NCI-H2171 (cell line): ENCODE measurements around the gene ANXA10.
"Not testable (repeated sequence)": the region's sequence is repeated elsewhere in the genome, so short reads cannot be mapped to it uniquely, and the experiment has no call there.

ENCODE experiments used
- DNase-seq: peaks from one replicate; lab custom pipeline; 2025; lab: John Stamatoyannopoulos, UW

ANXA10 gene

DNA sequence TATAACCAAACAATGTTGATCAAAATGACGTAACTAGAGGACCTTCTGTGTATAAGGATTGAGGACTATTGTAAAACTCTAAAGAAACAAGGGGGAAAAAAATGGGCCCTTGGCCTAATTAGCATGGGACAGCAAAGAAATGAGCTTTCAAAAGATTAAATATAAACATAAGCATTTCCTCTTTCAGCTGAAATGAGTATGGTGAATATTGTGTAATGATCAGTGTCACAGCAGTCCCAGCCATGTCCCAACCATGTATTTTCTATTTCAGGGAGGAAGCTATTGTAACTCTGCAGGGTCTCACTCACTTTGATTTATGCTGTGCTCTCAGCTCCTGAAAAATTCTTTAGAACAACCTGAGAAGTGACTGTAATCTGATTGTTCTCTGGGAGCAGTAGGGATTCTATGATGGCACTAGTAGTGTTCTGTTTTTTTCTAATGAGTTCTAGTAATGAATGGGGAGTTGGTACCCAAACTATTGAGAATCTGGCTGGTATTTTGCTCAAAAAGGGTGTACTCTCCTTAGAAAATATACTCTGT lies 25.8 kb downstream of the ANXA10 start:
- no peak for DNase-seq

DNA sequence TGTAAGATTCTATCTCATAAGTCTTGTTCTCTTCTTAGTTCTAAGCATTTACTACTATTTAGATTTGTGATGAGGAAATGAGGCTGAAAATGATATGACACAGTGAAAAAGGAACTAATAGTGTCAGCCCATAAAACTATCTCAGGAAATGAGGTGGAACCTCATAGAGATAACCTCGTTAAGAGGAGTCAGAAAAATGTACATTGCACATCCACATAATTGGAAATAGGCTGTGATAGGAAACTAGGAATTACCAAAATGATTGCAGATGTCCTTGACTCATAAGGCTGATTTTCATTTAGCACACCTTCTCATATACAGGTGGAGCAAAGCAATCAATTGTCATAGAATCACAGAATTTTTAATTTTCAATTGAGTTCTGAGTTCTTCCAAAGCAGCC lies 26.8 kb downstream of the ANXA10 start:
- no peak for DNase-seq

DNA sequence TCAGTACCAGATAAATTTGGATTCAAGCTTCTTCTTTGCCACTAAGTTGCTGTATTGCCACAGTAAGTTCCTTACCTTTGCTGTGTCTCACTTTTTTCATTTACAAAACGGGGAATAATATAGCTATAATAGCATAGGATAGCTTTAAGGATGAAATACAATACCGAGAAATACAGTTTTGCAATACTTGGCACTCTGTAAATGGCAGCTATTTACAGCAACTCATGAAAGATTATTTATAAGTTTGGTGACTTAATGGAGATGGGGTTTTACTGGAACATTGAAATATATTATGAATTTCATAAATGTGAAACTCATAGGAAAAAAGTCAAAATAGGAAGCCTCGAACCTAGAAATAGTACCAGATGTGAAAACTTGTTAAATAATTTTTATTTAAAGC lies 27.6 kb downstream of the ANXA10 start:
- DNase-seq = no peak

GRCh38 chr4:168120811-168121210 lies 28.5 kb downstream of the ANXA10 start:
- DNase-seq = no peak

DNA sequence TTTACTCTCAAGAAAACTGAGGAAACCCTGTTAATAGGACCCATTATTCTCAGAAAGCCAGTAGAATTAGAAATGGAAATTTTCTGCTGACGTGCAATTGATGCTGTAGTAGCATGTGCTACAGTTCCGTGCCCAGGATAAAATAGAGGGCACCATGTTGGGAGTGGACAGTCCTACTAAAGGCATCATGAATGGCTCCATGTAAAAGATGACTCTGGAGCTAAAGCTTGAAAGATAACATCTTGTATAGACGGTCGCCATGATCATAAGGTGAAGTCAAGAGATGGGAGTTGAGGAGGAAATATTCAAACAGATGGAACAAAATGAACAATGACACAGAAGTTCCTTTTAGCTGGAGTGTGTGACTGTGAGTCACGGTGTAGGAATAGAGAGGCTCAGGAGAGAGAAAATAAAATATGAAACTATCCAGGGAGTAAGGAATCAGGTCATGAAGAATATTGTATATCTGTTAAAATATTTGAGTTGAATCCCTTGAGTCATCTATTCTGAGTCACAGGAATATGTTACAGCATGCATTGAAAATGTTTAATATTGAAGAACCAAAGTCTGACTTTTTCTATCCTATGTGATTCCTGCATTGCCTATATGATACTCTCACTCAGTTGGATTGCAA lies 31.8 kb downstream of the ANXA10 start:
- DNase-seq = no peak

GRCh38 chr4:168126952-168127351 lies 34.6 kb downstream of the ANXA10 start:
- no peak for DNase-seq

GRCh38 chr4:168128601-168129000 lies 36.3 kb downstream of the ANXA10 start:
- DNase-seq = no peak

DNA sequence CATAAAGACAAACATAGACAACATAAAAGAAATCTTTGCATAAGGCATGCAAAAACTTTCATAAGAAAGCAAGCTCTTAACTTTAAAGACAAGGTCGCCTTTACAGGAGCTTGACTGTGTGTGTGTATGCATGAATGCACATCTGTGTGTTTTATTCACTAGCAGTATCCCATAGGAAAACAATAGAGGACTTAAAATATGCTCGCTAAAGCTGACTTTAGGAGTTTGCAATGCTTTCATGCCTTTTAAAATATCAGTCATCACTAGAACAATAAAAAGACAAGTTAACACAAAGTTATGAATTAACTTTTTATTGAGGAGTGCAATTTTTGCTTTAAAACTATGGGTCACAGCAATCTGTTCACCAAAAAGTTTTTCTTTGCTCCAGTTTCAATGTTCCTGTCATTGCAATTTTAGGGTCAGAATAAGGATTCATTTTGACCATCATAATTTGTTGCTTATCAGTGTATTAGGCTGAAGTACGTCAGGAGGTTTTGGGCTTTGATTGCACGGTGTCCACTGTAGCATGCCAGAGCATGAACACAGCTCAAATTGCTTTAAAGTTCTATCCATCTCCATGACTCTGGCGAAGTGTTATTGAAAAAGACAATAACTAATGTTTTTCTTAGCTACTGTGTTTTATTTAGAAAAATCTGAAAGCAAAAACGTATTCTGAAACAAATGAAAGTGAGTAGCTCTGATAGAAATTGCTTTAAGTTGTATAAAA lies 36.9 kb downstream of the ANXA10 start:
- no peak for DNase-seq

GRCh38 chr4:168129802-168130201 lies 37.5 kb downstream of the ANXA10 start:
- DNase-seq = no peak

GRCh38 chr4:168131196-168131595 lies 38.9 kb downstream of the ANXA10 start:
- DNase-seq = no peak

- no peak for DNase-seq
Observed at GRCh38 chr4:168134651-168135050, 42.3 kb downstream of the ANXA10 start.

- not testable (repeated sequence) for DNase-seq
Observed at GRCh38 chr4:168135860-168136259, 43.5 kb downstream of the ANXA10 start.

DNA sequence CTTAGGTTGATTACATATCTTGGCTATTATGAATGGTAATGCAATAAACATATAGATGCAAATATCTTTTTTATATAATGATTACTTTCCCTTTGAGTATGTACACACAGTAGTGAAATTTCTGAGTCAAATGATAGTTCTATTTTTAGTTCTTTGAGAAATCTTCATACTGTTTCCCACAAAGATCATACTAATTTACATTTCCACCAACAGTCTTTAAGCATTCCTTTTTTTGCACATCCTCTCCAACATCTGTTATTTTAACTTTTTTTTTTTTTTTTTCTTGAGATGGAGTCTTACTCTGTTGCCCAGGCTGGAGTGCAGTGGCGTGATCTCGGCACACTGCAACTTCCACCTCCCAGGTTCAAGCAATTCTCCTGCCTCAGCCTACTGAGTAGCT lies 45.4 kb downstream of the ANXA10 start:
- DNase-seq = not testable (repeated sequence)

GRCh38 chr4:168138143-168138542 lies 45.8 kb downstream of the ANXA10 start:
- DNase-seq = no peak

DNA sequence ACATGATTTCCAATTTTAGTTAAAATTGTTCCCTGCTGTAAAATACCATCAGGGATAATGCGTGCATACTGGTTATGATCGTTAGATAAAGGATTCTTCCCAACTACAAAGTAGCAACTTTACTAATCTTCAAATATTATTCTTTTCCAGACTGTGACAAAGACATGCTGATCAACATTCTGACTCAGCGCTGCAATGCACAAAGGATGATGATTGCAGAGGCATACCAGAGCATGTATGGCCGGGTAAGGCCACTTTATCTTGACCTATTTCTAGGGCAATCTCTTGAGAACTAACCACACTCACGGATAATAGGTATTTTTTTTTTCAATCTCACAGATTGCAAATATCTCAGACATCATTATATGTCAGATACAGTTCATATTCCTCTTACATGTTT lies 47.0 kb downstream of the ANXA10 start:
- DNase-seq = no peak

DNA sequence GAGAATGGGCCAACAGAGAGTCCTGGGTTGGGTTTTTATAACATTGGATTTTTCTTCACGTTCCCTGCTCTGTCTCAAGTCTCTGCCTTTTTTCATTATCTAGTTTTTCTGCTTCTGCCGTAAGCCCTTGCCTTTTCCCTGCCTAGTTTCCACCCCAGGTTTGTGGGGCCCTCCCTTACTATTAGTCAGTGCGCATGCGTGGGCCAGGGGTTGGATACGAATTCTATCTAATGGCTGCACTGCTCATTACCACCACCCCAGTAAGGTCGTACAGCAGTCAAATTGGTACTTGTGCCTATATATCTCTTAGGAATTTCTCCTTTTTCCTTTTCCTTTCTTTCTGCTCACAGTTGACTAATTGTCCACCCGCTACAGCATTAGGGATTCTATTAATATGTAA lies 49.4 kb downstream of the ANXA10 start:
- DNase-seq = no peak

- DNase-seq = no peak
Observed at GRCh38 chr4:168143601-168144000, 51.3 kb downstream of the ANXA10 start.

DNA sequence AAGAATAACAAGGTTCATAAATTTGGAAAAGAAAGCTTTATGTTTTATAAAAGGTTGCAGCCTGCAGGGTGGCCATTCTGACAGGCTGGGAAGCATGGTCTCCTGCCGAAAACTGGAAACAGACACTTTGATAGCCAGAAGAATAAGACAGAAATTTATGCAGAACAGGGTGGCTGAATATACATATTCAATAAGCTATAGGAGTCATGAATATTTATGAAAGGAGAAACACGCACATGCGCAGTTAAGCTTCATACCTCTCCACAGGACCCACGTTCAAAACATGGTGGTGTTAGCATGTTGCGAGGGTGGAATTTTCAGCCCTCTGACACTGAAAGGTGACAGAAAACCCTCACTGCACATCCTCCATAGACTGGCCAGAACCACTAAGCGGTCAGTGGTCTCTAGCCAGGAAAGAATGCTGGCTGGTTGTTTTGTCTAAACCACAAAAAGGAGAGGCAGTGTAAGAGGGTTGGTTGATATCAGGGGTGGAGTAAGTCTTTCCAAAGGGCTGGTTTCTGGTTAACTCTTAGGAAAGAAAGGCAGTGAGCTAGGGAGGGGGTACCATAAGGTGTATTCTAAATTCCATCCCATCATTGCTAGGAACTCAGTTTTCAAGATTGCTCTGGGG lies 58.2 kb downstream of the ANXA10 start:
- DNase-seq = no peak

- DNase-seq = no peak
Observed at GRCh38 chr4:168151327-168151726, 59.0 kb downstream of the ANXA10 start.

DNA sequence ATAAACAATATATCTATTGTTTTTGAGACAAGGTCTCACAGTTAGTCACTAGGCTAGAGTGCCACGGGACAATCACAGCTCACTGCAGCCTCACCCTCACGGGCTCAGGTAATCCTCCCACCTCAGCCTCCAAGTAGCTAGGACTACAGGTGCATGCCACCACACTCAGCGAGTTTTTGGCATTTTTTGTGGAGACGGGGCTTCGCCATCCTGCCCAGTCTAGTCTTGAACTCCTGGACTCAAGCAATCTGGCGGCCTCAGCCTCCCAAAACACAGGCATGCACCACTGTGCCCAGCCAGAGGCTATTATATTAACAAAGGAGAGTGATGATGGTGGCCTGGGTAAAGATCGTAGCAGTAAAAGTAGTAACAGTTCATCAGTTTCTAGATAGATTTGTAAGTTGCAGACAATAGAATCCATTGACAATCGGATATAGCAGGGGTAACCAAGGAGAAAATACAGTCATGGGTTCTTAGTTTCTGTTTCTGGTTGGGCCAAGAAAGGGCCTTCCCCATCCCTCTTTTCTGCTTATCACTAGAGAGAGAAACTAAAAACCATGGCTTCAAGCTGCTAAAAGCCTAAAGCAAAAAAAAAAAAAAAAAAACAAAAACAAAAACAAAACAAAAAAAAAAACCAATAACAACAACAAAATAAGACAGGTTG lies 60.6 kb downstream of the ANXA10 start:
- DNase-seq = no peak

- DNase-seq = peak; percentile 18
Observed at GRCh38 chr4:168153596-168154440, 61.5 kb downstream of the ANXA10 start.
